ENCODE measurements around the gene FOXP1.

The FOXP1 gene

GRCh38 chr3:71583566-71584393 is at the start of gene FOXP1:
Gene FOXP1, minus strand, starts transcription at chr3:71583728. Its CDS starts 385,347 bp downstream, at chr3:71198381.
- peak; percentile 43 to 56 for DNase-seq (ENCODE audit: low read depth in 2 of 2)

GRCh38 chr3:71629711-71630110 is 46.2 kb upstream of the FOXP1 start:
- DNase-seq (ENCODE audit: low read depth in 2 of 2), result no peak

- no peak for DNase-seq (ENCODE audit: low read depth in 2 of 2)
Measured at GRCh38 chr3:71629289-71629688, 45.8 kb upstream of the FOXP1 start.

- DNase-seq (ENCODE audit: low read depth in 2 of 2), result no peak
Measured at GRCh38 chr3:71628522-71628921, 45.0 kb upstream of the FOXP1 start.

- no peak for DNase-seq (ENCODE audit: low read depth in 2 of 2)
Measured at GRCh38 chr3:71625676-71626075, 42.1 kb upstream of the FOXP1 start.

GRCh38 chr3:71621825-71622537 is 38.5 kb upstream of the FOXP1 start:
- DNase-seq (ENCODE audit: low read depth in 2 of 2), result no peak

- no peak for DNase-seq (ENCODE audit: low read depth in 2 of 2)
Measured at GRCh38 chr3:71618538-71618937, 35.0 kb upstream of the FOXP1 start.

GRCh38 chr3:71616571-71617021 is 33.1 kb upstream of the FOXP1 start:
- DNase-seq (ENCODE audit: low read depth in 2 of 2), result no peak

- no peak for DNase-seq (ENCODE audit: low read depth in 2 of 2)
Measured at GRCh38 chr3:71614869-71615268, 31.3 kb upstream of the FOXP1 start.

- DNase-seq (ENCODE audit: low read depth in 2 of 2), result no peak
Measured at GRCh38 chr3:71614426-71614825, 30.9 kb upstream of the FOXP1 start.

- DNase-seq (ENCODE audit: low read depth in 2 of 2), result no peak
Measured at GRCh38 chr3:71611099-71611498, 27.6 kb upstream of the FOXP1 start.

- DNase-seq (ENCODE audit: low read depth in 2 of 2), result no peak
Measured at GRCh38 chr3:71607364-71607763, 23.8 kb upstream of the FOXP1 start.

GRCh38 chr3:71606582-71606981 is 23.1 kb upstream of the FOXP1 start:
- DNase-seq (ENCODE audit: low read depth in 2 of 2), result no peak

GRCh38 chr3:71602256-71602655 is 18.7 kb upstream of the FOXP1 start:
- no peak for DNase-seq (ENCODE audit: low read depth in 2 of 2)

GRCh38 chr3:71601811-71602210 is 18.3 kb upstream of the FOXP1 start:
- no peak for DNase-seq (ENCODE audit: low read depth in 2 of 2)

- DNase-seq (ENCODE audit: low read depth in 2 of 2), result no peak
Measured at GRCh38 chr3:71600646-71601288, 17.2 kb upstream of the FOXP1 start.

- no peak for DNase-seq (ENCODE audit: low read depth in 2 of 2)
Measured at GRCh38 chr3:71599416-71599815, 15.9 kb upstream of the FOXP1 start.

- no peak for DNase-seq (ENCODE audit: low read depth in 2 of 2)
Measured at GRCh38 chr3:71598292-71598691, 14.8 kb upstream of the FOXP1 start.

- DNase-seq (ENCODE audit: low read depth in 2 of 2), result no peak
Measured at GRCh38 chr3:71597286-71597685, 13.8 kb upstream of the FOXP1 start.

- DNase-seq (ENCODE audit: low read depth in 2 of 2), result no peak
Measured at GRCh38 chr3:71593106-71593505, 9.6 kb upstream of the FOXP1 start.

GRCh38 chr3:71591101-71591500 is 7.6 kb upstream of the FOXP1 start:
- DNase-seq (ENCODE audit: low read depth in 2 of 2), result no peak

- no peak for DNase-seq (ENCODE audit: low read depth in 2 of 2)
Measured at GRCh38 chr3:71589132-71589531, 5.6 kb upstream of the FOXP1 start.

- no peak for DNase-seq (ENCODE audit: low read depth in 2 of 2)
Measured at GRCh38 chr3:71587958-71588357, 4.4 kb upstream of the FOXP1 start.

Data from stimulated activated CD4-positive, alpha-beta T cell treated with anti-CD3 and anti-CD28 coated beads, Interleukin-4, amount 100 ng/mL, for 48 hours (primary cell).